Right kidney (tissue), 1 donor: Measurements from ENCODE around the gene SOX18.

Experiments
- DNase-seq: peaks from one replicate; pipeline ENCODE4 v3.0.0-alpha.2; 2016

Gene SOX18

DNA sequence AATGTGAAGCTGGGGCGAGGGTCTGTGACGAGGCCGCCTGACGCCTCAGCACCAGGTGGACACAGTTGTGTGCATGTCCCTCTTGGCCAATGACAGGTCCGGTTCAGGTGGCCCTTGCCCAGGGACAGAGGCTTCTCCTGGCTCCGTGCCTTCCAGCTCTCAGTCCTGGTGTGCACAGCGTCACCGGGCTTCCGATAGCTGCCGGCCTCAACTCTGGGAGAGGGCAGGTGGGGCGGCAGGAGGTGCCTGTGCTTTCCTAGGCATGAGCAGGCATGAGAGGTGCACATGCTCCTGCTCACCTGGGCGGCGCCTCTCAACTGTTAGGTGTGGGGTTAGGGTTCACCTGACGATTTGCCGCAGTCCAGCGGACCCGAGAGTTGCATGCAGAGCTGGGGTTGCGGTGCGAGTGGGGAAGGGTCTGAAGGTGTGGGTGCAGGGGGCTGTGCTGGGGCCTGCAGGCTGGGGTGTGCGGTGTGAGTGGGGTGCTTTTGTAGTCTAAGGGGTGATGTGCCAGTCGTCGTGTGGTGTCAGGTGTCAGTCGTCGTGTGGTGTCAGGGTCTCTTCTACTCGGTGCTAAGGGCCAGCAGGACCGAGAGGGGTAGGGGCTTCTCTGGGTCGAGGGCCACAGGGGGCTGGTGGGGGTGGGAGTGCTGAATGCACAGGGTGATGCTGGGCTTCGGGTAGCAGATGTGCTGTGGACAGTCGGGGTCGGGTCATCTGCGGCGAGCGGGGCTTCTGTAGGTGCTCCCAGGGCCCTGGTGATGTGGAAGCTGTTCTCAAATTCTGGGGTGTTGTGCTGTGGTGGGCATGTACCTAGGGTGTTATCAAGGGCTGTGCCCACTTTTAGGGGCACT, 3.8 kb upstream of the SOX18 start:
- no peak for DNase-seq

DNA sequence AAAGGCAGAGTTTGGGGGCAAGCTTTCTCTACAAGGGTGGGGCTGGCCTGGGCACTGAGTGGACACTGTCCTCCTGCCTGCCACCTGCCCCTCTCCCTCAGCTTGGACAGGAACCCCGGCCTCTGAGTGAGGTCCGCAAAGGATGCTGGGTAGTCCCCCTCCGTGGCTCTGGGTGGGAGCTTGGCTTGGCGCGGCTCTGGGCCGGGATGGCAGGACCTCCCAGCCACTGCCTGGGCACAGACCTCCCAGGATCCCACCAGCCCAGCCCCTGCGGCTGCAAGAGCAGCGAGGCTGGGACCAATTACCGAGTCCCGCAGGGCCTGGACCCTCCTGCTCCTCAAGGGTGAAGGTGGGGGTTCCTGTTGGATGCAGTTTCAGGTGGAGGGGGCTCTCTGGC, 2.9 kb upstream of the SOX18 start:
- DNase-seq = no peak

GRCh38 chr20:64051561-64052325, 2.3 kb upstream of the SOX18 start:
- DNase-seq = peak; percentile 9

DNA sequence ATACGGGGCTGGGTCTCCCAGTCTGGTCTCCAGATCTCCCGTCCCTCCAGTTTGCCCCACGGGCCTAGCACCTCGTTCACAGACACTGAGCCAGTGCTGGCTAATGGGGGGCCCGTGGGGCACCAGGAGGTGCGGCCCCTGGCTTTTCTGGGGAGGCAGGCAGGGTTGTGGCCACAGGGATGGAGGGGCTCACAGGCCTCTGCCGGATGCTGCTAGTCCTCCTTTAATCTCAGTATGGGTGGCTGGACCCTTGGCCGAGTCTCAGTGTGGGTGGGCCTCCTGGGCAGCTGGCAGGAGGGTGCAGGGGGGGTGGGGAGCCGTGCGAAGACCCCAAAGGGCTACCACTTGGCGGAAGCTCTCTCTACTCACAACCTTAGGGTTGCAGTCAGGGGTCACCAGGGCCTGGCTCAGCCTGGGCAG, 1.6 kb upstream of the SOX18 start:
- DNase-seq = peak; percentile 13

- DNase-seq = no peak
Measured at GRCh38 chr20:64050261-64051032, 1.0 kb upstream of the SOX18 start.

GRCh38 chr20:64049878-64050260, 430 bp upstream of the SOX18 start:
- DNase-seq = no peak

DNA sequence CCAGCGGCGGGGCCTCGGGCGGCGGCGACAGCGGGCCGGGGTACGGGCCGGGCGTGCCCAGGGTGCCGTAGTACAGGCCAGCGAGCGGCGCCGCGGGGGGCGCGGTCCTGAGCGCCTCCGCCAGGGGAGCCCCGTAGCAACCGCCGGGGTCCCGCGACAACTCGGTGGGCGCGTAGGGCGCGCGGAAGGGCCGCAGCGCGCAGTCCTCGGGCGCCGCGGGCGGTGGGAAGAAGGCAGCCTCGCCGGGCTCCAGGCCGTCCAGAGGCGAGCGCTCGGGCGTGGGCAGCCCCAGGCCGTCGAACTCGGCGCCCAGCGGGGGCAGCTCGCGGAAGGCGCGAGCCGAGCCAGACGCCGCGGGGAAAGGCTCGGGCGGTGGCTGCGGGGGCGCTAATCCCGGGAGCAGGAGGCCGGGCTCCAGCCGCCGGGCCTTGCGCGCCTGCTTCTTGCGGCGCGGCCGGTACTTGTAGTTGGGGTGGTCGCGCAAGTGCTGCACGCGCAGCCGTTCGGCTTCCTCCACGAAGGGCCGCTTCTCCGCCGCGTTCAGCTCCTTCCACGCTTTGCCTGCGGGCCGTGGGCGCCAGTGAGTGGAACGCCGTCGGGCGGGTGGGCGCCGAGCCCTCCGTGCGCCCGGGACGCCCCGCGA, 916 bp downstream of the SOX18 start:
- peak; percentile 67 for DNase-seq

DNA sequence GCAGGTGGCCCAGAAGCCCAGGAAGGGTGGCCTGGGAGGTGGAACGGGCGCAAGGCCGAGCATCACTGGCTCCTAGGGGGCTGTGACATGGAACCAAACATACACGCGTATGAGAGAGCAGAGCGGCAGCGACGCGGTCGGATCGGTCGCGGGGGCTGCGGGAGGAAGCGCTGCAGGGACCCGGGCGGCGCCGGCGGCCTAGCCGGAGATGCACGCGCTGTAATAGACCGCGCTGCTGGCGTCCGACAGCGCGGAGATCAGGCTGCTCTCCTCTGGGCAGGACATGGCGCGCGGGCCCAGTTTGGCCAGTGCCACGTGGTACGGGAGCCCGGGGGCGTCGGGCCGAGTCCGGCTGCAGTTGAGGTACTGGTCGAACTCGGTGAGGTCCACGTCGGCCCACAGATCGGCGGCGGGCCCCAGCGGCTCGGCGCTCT, 1.5 kb downstream of the SOX18 start:
- peak; percentile 67 for DNase-seq

GRCh38 chr20:64047046-64047389, 2.4 kb downstream of the SOX18 start:
- no peak for DNase-seq

DNA sequence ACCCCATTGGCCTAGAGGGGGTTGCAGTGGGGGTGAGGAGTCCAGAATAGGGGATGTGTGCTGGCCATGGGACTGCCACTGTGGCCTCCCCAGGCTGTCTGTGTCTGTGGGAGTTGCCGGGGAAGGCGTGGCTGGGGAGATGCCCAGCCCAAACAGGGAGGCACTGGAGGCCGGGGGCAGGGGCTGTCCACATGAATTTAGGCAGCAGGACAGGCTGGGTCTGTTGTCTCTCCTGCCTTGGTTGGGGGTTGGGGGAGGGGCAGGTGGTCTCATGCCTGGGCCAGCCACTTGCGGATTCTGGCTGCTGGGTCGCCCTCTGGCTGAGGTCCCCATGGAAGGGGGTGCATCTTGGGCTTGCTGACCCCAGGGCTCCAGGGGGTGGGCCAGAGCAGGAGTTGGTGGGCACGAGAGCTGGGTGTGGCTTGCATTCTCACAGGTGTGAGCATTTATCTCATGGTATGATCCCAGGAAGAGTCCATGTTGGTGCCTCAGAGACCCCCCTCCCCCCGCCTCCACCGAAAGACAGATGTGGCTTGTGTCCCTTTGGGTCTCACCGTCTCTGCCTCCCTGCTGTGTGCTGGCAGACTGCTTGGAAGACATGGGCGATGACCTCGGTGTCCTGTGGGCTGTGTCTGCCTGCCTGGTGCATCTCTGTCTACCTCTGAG, 4.0 kb downstream of the SOX18 start:
- DNase-seq = no peak

- DNase-seq = no peak
Measured at GRCh38 chr20:64044484-64045247, 4.8 kb downstream of the SOX18 start.

GRCh38 chr20:64043768-64044167, 5.7 kb downstream of the SOX18 start:
- no peak for DNase-seq

DNA sequence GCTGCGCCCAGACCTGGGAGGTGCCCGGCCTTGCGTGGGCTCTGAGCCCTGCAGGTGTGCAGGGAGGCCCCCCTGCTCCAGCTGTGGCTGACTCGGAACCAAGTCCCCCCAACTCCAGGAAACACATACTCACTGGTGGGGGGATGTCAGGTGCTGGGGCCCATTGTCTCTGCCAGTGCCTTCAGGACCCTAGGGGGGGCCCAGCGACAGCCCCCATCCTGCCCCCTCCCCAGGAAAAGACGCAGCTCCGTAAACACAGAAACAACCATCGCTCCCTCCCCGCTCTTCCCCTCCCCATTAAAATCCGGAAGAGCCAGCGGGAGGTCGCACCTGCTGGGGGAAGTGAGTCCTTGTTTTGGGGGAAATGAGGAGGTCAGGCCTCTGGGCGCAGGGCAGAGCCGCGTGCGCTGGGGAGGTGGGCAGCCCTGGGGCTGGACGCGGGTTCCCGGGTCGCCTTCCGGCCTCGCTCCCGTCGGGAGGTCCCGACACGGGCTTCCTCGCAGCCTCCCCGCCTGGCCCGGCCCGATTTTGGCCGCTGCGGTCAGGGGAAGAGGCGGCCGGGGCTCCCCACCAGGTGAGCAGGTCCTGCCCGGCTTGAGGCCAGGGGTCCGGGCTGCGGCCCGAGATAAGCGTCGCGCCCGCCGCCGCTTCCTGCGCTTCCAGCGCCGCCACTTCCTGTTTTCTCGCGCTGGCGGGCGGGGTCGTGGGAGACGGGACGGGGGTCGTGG, 7.2 kb downstream of the SOX18 start:
- DNase-seq = no peak

- DNase-seq = no peak
Measured at GRCh38 chr20:64041781-64042053, 7.7 kb downstream of the SOX18 start.

GRCh38 chr20:64041040-64041780, 8.2 kb downstream of the SOX18 start:
- DNase-seq = no peak

DNA sequence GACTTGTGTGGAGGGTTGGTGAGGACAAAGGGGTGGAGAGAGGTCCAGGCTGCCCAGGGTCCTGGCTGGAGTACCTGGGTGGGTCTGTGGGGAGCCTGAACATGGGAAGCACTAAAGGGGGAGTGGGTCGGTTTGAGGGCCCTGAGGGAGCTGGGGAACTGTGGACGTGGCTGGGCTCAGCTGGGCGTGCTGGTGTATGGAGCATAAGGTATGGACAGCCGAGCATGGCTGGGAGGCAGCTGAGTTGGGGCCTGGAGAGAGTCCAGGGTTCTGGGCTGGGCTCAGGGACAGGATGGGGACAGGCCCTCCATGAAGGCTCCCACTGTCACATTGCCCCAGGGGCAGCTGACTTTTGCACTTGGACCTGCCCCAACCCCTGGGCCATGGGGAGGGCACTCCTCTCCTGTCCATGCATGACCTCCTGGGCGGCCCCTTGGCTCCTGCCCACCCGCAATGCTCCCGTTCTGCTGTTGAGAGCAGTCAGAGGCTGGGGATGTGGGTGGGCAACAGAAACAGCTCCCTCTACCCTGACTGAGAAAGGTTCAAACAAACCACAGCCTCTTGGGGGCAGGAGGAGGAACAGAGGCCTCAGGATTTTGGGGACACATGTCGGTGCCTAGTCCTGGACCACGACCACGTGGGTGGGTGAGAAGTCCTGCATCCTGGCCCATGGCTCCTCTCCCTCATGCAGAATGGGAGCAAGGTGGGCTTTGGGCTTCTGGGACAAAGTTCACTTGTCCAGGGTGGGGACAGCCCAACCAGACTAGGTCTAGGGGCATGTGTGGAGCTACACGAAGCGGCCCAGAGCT, 9.0 kb downstream of the SOX18 start:
- no peak for DNase-seq

GRCh38 chr20:64039293-64040160, 9.9 kb downstream of the SOX18 start:
- no peak for DNase-seq
